HG02588 (cell line): Measurements from ENCODE around the gene LRRC40.
"Not testable (repeated sequence)": the region's sequence is repeated elsewhere in the genome, so short reads cannot be mapped to it uniquely, and the experiment has no call there.

ENCODE experiments used
- ATAC-seq: cut with Tn5 transposase; IDR thresholded peaks from one replicate; pipeline ENCODE4 v1.9.1; 2021; ENCODE audit warnings: mild to moderate bottlenecking, moderate library complexity; ENCODE audit not compliant: unreplicated experiment

LRRC40 gene

GRCh38 chr1:70205434-70206118 lies at the start of gene LRRC40:
Gene LRRC40, minus strand, starts transcription at chr1:70205579. Its CDS starts 39 bp downstream, at chr1:70205540.
- peak; percentile 81 for ATAC-seq

GRCh38 chr1:70248729-70249128 lies 43.4 kb upstream of the LRRC40 start:
- no peak for ATAC-seq

GRCh38 chr1:70247768-70248167 lies 42.4 kb upstream of the LRRC40 start:
- no peak for ATAC-seq

- no peak for ATAC-seq
Measured at GRCh38 chr1:70247122-70247521, 41.7 kb upstream of the LRRC40 start.

- ATAC-seq: no peak
Measured at GRCh38 chr1:70239940-70240339, 34.6 kb upstream of the LRRC40 start.

- ATAC-seq: no peak
Measured at GRCh38 chr1:70234733-70235132, 29.4 kb upstream of the LRRC40 start.

GRCh38 chr1:70231475-70231874 lies 26.1 kb upstream of the LRRC40 start:
- no peak for ATAC-seq

- ATAC-seq: no peak
Measured at GRCh38 chr1:70228670-70229069, 23.3 kb upstream of the LRRC40 start.

- ATAC-seq: no peak
Measured at GRCh38 chr1:70227439-70227838, 22.1 kb upstream of the LRRC40 start.

- no peak for ATAC-seq
Measured at GRCh38 chr1:70224954-70225353, 19.6 kb upstream of the LRRC40 start.

- ATAC-seq: no peak
Measured at GRCh38 chr1:70222716-70223235, 17.4 kb upstream of the LRRC40 start.

GRCh38 chr1:70221238-70222121 lies 16.1 kb upstream of the LRRC40 start, which contains the start of gene SRSF11:
Gene SRSF11, plus strand, starts transcription at chr1:70221380. Its CDS starts 257 bp downstream, at chr1:70221637.
- peak; percentile 95 for ATAC-seq

GRCh38 chr1:70220517-70221237 lies 15.3 kb upstream of the LRRC40 start:
- ATAC-seq: peak; percentile 1

GRCh38 chr1:70220015-70220414 lies 14.6 kb upstream of the LRRC40 start:
- ATAC-seq: no peak

GRCh38 chr1:70211541-70211940 lies 6.2 kb upstream of the LRRC40 start:
- no peak for ATAC-seq

GRCh38 chr1:70210820-70211219 lies 5.4 kb upstream of the LRRC40 start:
- ATAC-seq: no peak

GRCh38 chr1:70208292-70208691 lies 2.9 kb upstream of the LRRC40 start:
- ATAC-seq: no peak

- no peak for ATAC-seq
Measured at GRCh38 chr1:70207492-70207891, 2.1 kb upstream of the LRRC40 start.

- ATAC-seq: not testable (repeated sequence)
Measured at GRCh38 chr1:70206833-70207232, 1.5 kb upstream of the LRRC40 start.

- peak; percentile 38 for ATAC-seq
Measured at GRCh38 chr1:70205071-70205433, 327 bp downstream of the LRRC40 start.

- no peak for ATAC-seq
Measured at GRCh38 chr1:70204600-70204999, 779 bp downstream of the LRRC40 start.
